ENCODE results near the gene AK9. TPM values are rescaled to one million over a fixed set of nuclear protein-coding genes. Genes with fewer than 3 reads are reported as not detected.

AK9 gene
- total and polyA plus RNA-seq, 4 donors, result 1.1 to 5.3 (median 3.8) TPM

- Histone ChIP-seq H3K9ac (ENCODE audit: low read depth in 1 of 2, low read length in 2 of 2) (no peak overlapping the region), H3K36me3 (ENCODE audit: control insufficient read depth in 4 of 4, insufficient read depth in 3 of 4, low read depth in 1 of 4, low read length in 3 of 4) (peaks cover 4 to 16% (median 14%) of the 10 kb centered on the region in 4 donors), H3K27me3 (ENCODE audit: control insufficient read depth in 4 of 4, insufficient read depth in 4 of 4, low read length in 3 of 4) (no peaks in the 10 kb centered on the region), H3K4me3 (ENCODE audit: low read depth in 1 of 3, low read length in 3 of 3) (no peak overlapping the region), H3K4me1 (ENCODE audit: control insufficient read depth in 4 of 4, insufficient read depth in 4 of 4, low read length in 3 of 4) (no peaks in the 10 kb centered on the region), H3K9me3 (ENCODE audit: control insufficient read depth in 4 of 4, low read length in 3 of 4) (no peaks in the 10 kb centered on the region), H3K27ac (ENCODE audit: low read depth in 1 of 2, low read length in 2 of 2) (no peak overlapping the region)
- TF ChIP-seq RXRA (IDR thresholded peaks at IDR 0.05) (no peak), RAD21 (IDR thresholded peaks at IDR 0.05) (no peak), EGR1 (IDR thresholded peaks at IDR 0.05; ENCODE audit: low read depth in 2 of 2) (no peak), NR2F2 (IDR thresholded peaks at IDR 0.05) (no peak), HNF4G (IDR thresholded peaks at IDR 0.05) (no peak), ZBTB33 (IDR thresholded peaks at IDR 0.05) (no peak), TAF1 (conservative IDR thresholded peaks at IDR 0.05) (no peak)
- DNase-seq (ENCODE audit: low spot score), result no peak
- WGBS, result 85% methylated on average over 7 of the region's 7 CpGs
Measured at GRCh38 chr6:109740787-109741186, 49.8 kb upstream of the AK9 start.

GRCh38 chr6:109739686-109740085, 48.7 kb upstream of the AK9 start:
- no peak overlapping the region for H3K4me3 ChIP-seq (ENCODE audit: low read depth in 1 of 3, low read length in 3 of 3)
- H3K36me3 ChIP-seq (ENCODE audit: control insufficient read depth in 4 of 4, insufficient read depth in 3 of 4, low read depth in 1 of 4, low read length in 3 of 4), result peaks cover 4 to 23% (median 16%) of the 10 kb centered on the region in 4 donors
- H3K9me3 ChIP-seq (ENCODE audit: control insufficient read depth in 4 of 4, low read length in 3 of 4), result no peaks in the 10 kb centered on the region
- H3K27ac ChIP-seq (ENCODE audit: low read depth in 1 of 2, low read length in 2 of 2), result no peak overlapping the region
- no peaks in the 10 kb centered on the region for H3K4me1 ChIP-seq (ENCODE audit: control insufficient read depth in 4 of 4, insufficient read depth in 4 of 4, low read length in 3 of 4)
- H3K9ac ChIP-seq (ENCODE audit: low read depth in 1 of 2, low read length in 2 of 2), result no peak overlapping the region
- DNase-seq (ENCODE audit: low spot score), result no peak
- WGBS, result 96% methylated on average over 3 of the region's 3 CpGs
- no peak for TF ChIP-seq MAX (IDR thresholded peaks at IDR 0.05)
- TF ChIP-seq SP1 (IDR thresholded peaks at IDR 0.05), result no peak
- no peak for TF ChIP-seq ZBTB33 (IDR thresholded peaks at IDR 0.05)
- TF ChIP-seq HNF4A (conservative IDR thresholded peaks at IDR 0.05), result no peak
- no peak for TF ChIP-seq RXRA (IDR thresholded peaks at IDR 0.05)
- no peak for TF ChIP-seq REST (IDR thresholded peaks at IDR 0.05)
- no peak for TF ChIP-seq GABPA (IDR thresholded peaks at IDR 0.05 in 1 of 2, conservative IDR thresholded peaks at IDR 0.05 in 1 of 2)
- no peak for TF ChIP-seq EGR1 (IDR thresholded peaks at IDR 0.05; ENCODE audit: low read depth in 2 of 2)
- TF ChIP-seq CTCF (IDR thresholded peaks at IDR 0.05; ENCODE audit: low read depth, low read length, missing input control), result no peak
- no peak for TF ChIP-seq RAD21 (IDR thresholded peaks at IDR 0.05)
- H3K27me3 ChIP-seq (ENCODE audit: control insufficient read depth in 4 of 4, insufficient read depth in 4 of 4, low read length in 3 of 4), result no peaks in the 10 kb centered on the region
